HEK293 (cell line): ENCODE data around the gene PKD2.

ENCODE experiments used
- CTCF ChIA-PET: fragments of 350-600 bp; formaldehyde crosslinking; extraction: SDS; loops from one replicate; lab custom pipeline; 2021; ENCODE audit warnings: antibody characterized with exemption; lab: Yijun Ruan, JAX
- POLR2A ChIA-PET: fragments of 300-600 bp; formaldehyde crosslinking; extraction: SDS; loops from one replicate; lab custom pipeline; 2020; ENCODE audit warnings: antibody characterized with exemption, inconsistent platforms; lab: Yijun Ruan, JAX
- H3K27ac ChIP-seq: fragments of 200-500 bp; sonication (Bioruptor generic); 2 replicates; pipeline ENCODE4 v1.5.1; 2014; ENCODE audit warnings: low read depth, low read length, control low read depth, inconsistent platforms; ENCODE audit errors: extremely low read depth
- H3K36me3 ChIP-seq, 2 experiments: fragments of 200-500 bp in 1 of 2; sonication (Bioruptor generic) in 1 of 2; 1 replicate in 1 of 2; 2 replicates in 1 of 2; pipeline ENCODE4 v1.5.1; 2014 to 2017; ENCODE audit warnings: inconsistent platforms in 2 of 2, low read length in 2 of 2; ENCODE audit not compliant: control insufficient read depth in 2 of 2, insufficient read depth in 1 of 2
- H3K4me1 ChIP-seq: fragments of 200-500 bp; sonication (Bioruptor generic); 2 replicates; pipeline ENCODE4 v1.5.1; 2014; ENCODE audit warnings: mild to moderate bottlenecking, low read length, inconsistent platforms; ENCODE audit not compliant: control insufficient read depth, insufficient read depth
- H3K4me3 ChIP-seq: 2 replicates; pipeline ENCODE4 v1.5.1; 2011; ENCODE audit warnings: low read depth, mild to moderate bottlenecking, control low read depth, low read length, moderate library complexity
- H3K9me3 ChIP-seq: fragments of 200-500 bp; sonication (Bioruptor generic); 2 replicates; pipeline ENCODE4 v1.5.1; 2014; ENCODE audit warnings: low read depth, low read length, inconsistent platforms; ENCODE audit not compliant: control insufficient read depth, insufficient read depth
- CTCF ChIP-seq: fragments of 450-650 bp; formaldehyde crosslinking; IDR thresholded peaks from 2 replicates; pipeline ENCODE4 v1.5.1; 2016; ENCODE audit warnings: missing biosample characterization, missing genetic modification characterization
- GFI1B ChIP-seq: fragments of 450-650 bp; formaldehyde crosslinking; IDR thresholded peaks from 2 replicates; pipeline ENCODE4 v1.5.1; 2016; ENCODE audit warnings: missing biosample characterization, missing genetic modification characterization
- INSM2 ChIP-seq: fragments of 450-650 bp; formaldehyde crosslinking; IDR thresholded peaks from 2 replicates; pipeline ENCODE4 v1.5.1; 2016; ENCODE audit warnings: missing biosample characterization, missing genetic modification characterization
- PBX3 ChIP-seq: sonication (generic); formaldehyde crosslinking; IDR thresholded peaks from 2 replicates; pipeline ENCODE4 v1.8.1; 2022; ENCODE audit warnings: mild to moderate bottlenecking, moderate library complexity, missing genetic modification reagents
- PRDM1 ChIP-seq: fragments of 450-650 bp; formaldehyde crosslinking; IDR thresholded peaks from 2 replicates; pipeline ENCODE4; 2016; ENCODE audit warnings: missing biosample characterization, missing genetic modification characterization
- PRDM4 ChIP-seq: fragments of 450-650 bp; formaldehyde crosslinking; IDR thresholded peaks from 2 replicates; pipeline ENCODE4 v1.5.1; 2017; ENCODE audit warnings: missing biosample characterization, missing genetic modification characterization
- SP2 ChIP-seq: fragments of 450-650 bp; formaldehyde crosslinking; IDR thresholded peaks from 2 replicates; pipeline ENCODE4 v1.5.1; 2016; ENCODE audit warnings: missing biosample characterization, missing genetic modification characterization
- ZBTB26 ChIP-seq: fragments of 450-650 bp; formaldehyde crosslinking; optimal IDR thresholded peaks from 2 replicates; pipeline ENCODE3; 2016; ENCODE audit warnings: missing biosample characterization, mild to moderate bottlenecking, missing genetic modification characterization
- ZFP69B ChIP-seq: fragments of 450-650 bp; formaldehyde crosslinking; IDR thresholded peaks from 2 replicates; pipeline ENCODE4 v1.5.1; 2016; ENCODE audit warnings: missing biosample characterization, missing genetic modification characterization
- ZNF112 ChIP-seq: fragments of 450-650 bp; formaldehyde crosslinking; IDR thresholded peaks from 2 replicates; pipeline ENCODE4 v1.5.0; 2017; ENCODE audit warnings: missing biosample characterization, missing genetic modification characterization
- ZNF114 ChIP-seq: fragments of 450-650 bp; formaldehyde crosslinking; IDR thresholded peaks from 2 replicates; pipeline ENCODE4 v1.5.0; 2017; ENCODE audit warnings: missing biosample characterization, missing genetic modification characterization
- ZNF19 ChIP-seq: fragments of 450-650 bp; formaldehyde crosslinking; IDR thresholded peaks from 2 replicates; pipeline ENCODE4; 2016; ENCODE audit warnings: missing biosample characterization, missing genetic modification characterization, low read depth
- ZNF214 ChIP-seq: fragments of 450-650 bp; formaldehyde crosslinking; IDR thresholded peaks from 2 replicates; pipeline ENCODE4 v1.5.1; 2017; ENCODE audit warnings: missing biosample characterization, mild to moderate bottlenecking, missing genetic modification characterization, borderline replicate concordance
- ZNF221 ChIP-seq: fragments of 450-650 bp; formaldehyde crosslinking; IDR thresholded peaks from 2 replicates; pipeline ENCODE4 v1.5.1; 2017; ENCODE audit warnings: missing biosample characterization, missing genetic modification characterization, borderline replicate concordance
- ZNF239 ChIP-seq: fragments of 450-650 bp; formaldehyde crosslinking; IDR thresholded peaks from 2 replicates; pipeline ENCODE4 v1.5.1; 2016; ENCODE audit warnings: missing biosample characterization, missing genetic modification characterization
- ZNF266 ChIP-seq: fragments of 450-650 bp; formaldehyde crosslinking; IDR thresholded peaks from 2 replicates; pipeline ENCODE4 v1.5.1; 2016; ENCODE audit warnings: missing biosample characterization, missing genetic modification characterization, low read depth
- ZNF488 ChIP-seq: fragments of 450-650 bp; formaldehyde crosslinking; IDR thresholded peaks from 2 replicates; pipeline ENCODE4 v1.5.1; 2016; ENCODE audit warnings: missing biosample characterization, missing genetic modification characterization
- ZNF501 ChIP-seq: fragments of 450-650 bp; formaldehyde crosslinking; IDR thresholded peaks from 2 replicates; pipeline ENCODE4 v1.5.1; 2016; ENCODE audit warnings: missing biosample characterization, missing genetic modification characterization
- ZNF514 ChIP-seq: fragments of 450-650 bp; formaldehyde crosslinking; IDR thresholded peaks from 2 replicates; pipeline ENCODE4 v1.5.1; 2016; ENCODE audit warnings: missing biosample characterization, missing genetic modification characterization
- ZNF544 ChIP-seq: fragments of 450-650 bp; formaldehyde crosslinking; IDR thresholded peaks from 2 replicates; pipeline ENCODE4 v1.5.0; 2017; ENCODE audit warnings: missing biosample characterization, missing genetic modification characterization
- ZNF549 ChIP-seq: fragments of 450-650 bp; IDR thresholded peaks from 2 replicates; pipeline ENCODE4 v1.5.1; 2018; ENCODE audit warnings: missing biosample characterization, missing genetic modification characterization, mild to moderate bottlenecking, inconsistent platforms, moderate library complexity
- ZNF610 ChIP-seq: fragments of 450-650 bp; formaldehyde crosslinking; IDR thresholded peaks from 2 replicates; pipeline ENCODE4 v1.5.1; 2016; ENCODE audit warnings: missing biosample characterization, missing genetic modification characterization, borderline replicate concordance
- ZNF658 ChIP-seq: fragments of 450-650 bp; formaldehyde crosslinking; IDR thresholded peaks from 2 replicates; pipeline ENCODE4; 2016; ENCODE audit warnings: missing biosample characterization, missing genetic modification characterization
- ZNF776 ChIP-seq: fragments of 450-650 bp; formaldehyde crosslinking; IDR thresholded peaks from 2 replicates; pipeline ENCODE4 v1.5.0; 2017; ENCODE audit warnings: missing biosample characterization, missing genetic modification characterization, borderline replicate concordance

PKD2 gene

GRCh38 chr4:88010966-88011365, 3.5 kb downstream of the PKD2 start:
- H3K4me1 ChIP-seq = peaks cover 2% of the 10 kb centered on the region; the same call in 1 of the 2 replicates
- H3K27ac ChIP-seq = no peak overlapping the region
- no peaks in the 10 kb centered on the region for H3K9me3 ChIP-seq
- H3K4me3 ChIP-seq = no peak overlapping the region
- ChIA-PET POLR2A (no interaction called here), CTCF (interaction anchor here (0.6 to 1.1 kb wide), 3 partner anchors 12 to 446 kb away, joined by 3 to 4 read pairs (median 3); partner anchors contain the start of gene HERC5)
- TF ChIP-seq PBX3 (no peak), ZNF214 (tag by site-specific recombination) (no peak), ZNF114 (tag by site-specific recombination) (no peak), PRDM1 (tag by site-specific recombination) (no peak), ZNF514 (tag by site-specific recombination) (no peak), ZBTB26 (tag by site-specific recombination) (no peak), ZNF610 (tag by site-specific recombination) (no peak), ZNF112 (tag by site-specific recombination) (no peak), ZNF488 (tag by site-specific recombination) (no peak), SP2 (tag by site-specific recombination) (no peak), INSM2 (tag by site-specific recombination) (no peak), ZNF658 (tag by site-specific recombination) (no peak), ZNF549 (tag by site-specific recombination) (no peak), ZNF266 (tag by site-specific recombination) (no peak), ZNF501 (no peak), ZNF544 (tag by site-specific recombination) (no peak), GFI1B (tag by site-specific recombination) (no peak), ZNF776 (tag by site-specific recombination) (no peak), ZNF19 (tag by site-specific recombination) (no peak), ZNF221 (no peak)
- TF ChIP-seq, all 188 proteins: peak for 0
- no peaks in the 10 kb centered on the region; a peak in 1 of 3 replicates for H3K36me3 ChIP-seq

GRCh38 chr4:88012647-88013046, 5.2 kb downstream of the PKD2 start:
- ChIA-PET POLR2A (no interaction called here), CTCF (interaction anchor here (0.7 kb wide), 1 partner anchor 828 kb away, joined by 3 read pairs; no protein-coding TSS in a partner anchor)
- Histone ChIP-seq H3K4me1 (peaks cover 2% of the 10 kb centered on the region; the same call in 1 of the 2 replicates), H3K4me3 (no peak overlapping the region), H3K27ac (no peak overlapping the region), H3K9me3 (no peaks in the 10 kb centered on the region), H3K36me3 (no peaks in the 10 kb centered on the region; a peak in 1 of 3 replicates)
- TF ChIP-seq INSM2 (tag by site-specific recombination) (no peak), PRDM4 (no peak), ZNF239 (tag by site-specific recombination) (no peak), ZFP69B (tag by site-specific recombination) (no peak), CTCF (tag by site-specific recombination) (no peak)
